Hematopoietic multipotent progenitor cell treated with erythropoietin and hydrocortisone succinate and interleukin-3 and kit ligand, for 17 days (in vitro differentiated cells): Measurements from ENCODE around the gene SMIM5.

ENCODE experiments used
- DNase-seq: peaks from one replicate; pipeline ENCODE4 v3.0.0-alpha.2; 2015; ENCODE audit warnings: low spot score

The SMIM5 gene

GRCh38 chr17:75640556-75641119 lies 7.4 kb downstream of the SMIM5 start:
- no peak for DNase-seq

GRCh38 chr17:75641343-75641742 lies 8.1 kb downstream of the SMIM5 start:
- no peak for DNase-seq

GRCh38 chr17:75642182-75642783 lies 9.0 kb downstream of the SMIM5 start:
- DNase-seq: no peak

- peak; percentile 84 for DNase-seq
Observed at GRCh38 chr17:75642784-75643642, 9.8 kb downstream of the SMIM5 start.

- DNase-seq: no peak
Observed at GRCh38 chr17:75643643-75644017, 10.4 kb downstream of the SMIM5 start.

- DNase-seq: peak; percentile 48
Observed at GRCh38 chr17:75645501-75645888, 12.3 kb downstream of the SMIM5 start.

- DNase-seq: no peak
Observed at GRCh38 chr17:75645889-75646637, 12.8 kb downstream of the SMIM5 start.

GRCh38 chr17:75646638-75646992 lies 13.4 kb downstream of the SMIM5 start:
- DNase-seq: no peak

- no peak for DNase-seq
Observed at GRCh38 chr17:75647061-75647460, 13.8 kb downstream of the SMIM5 start.

GRCh38 chr17:75647921-75648320 lies 14.7 kb downstream of the SMIM5 start:
- no peak for DNase-seq

- no peak for DNase-seq
Observed at GRCh38 chr17:75649687-75650086, 16.5 kb downstream of the SMIM5 start.

GRCh38 chr17:75650874-75651273 lies 17.6 kb downstream of the SMIM5 start:
- DNase-seq: no peak

GRCh38 chr17:75652341-75652740 lies 19.1 kb downstream of the SMIM5 start:
- DNase-seq: no peak

GRCh38 chr17:75652934-75653549 lies 19.8 kb downstream of the SMIM5 start:
- DNase-seq: peak; percentile 82

- peak; percentile 42 for DNase-seq
Observed at GRCh38 chr17:75654176-75654575, 20.9 kb downstream of the SMIM5 start.

- no peak for DNase-seq
Observed at GRCh38 chr17:75658237-75658636, 25.0 kb downstream of the SMIM5 start.

- no peak for DNase-seq
Observed at GRCh38 chr17:75661531-75661930, 28.3 kb downstream of the SMIM5 start.

- DNase-seq: no peak
Observed at GRCh38 chr17:75662511-75662910, 29.3 kb downstream of the SMIM5 start.

- no peak for DNase-seq
Observed at GRCh38 chr17:75664099-75664549, 30.9 kb downstream of the SMIM5 start.

- no peak for DNase-seq
Observed at GRCh38 chr17:75665981-75666380, 32.7 kb downstream of the SMIM5 start.

- peak; percentile 99 for DNase-seq
Observed at GRCh38 chr17:75666959-75667790, 33.9 kb downstream of the SMIM5 start, which contains the start of the genes RECQL5 and SAP30BP. Gene RECQL5, minus strand, starts transcription at chr17:75667154. Its CDS starts 597 bp downstream, at chr17:75666557. Gene SAP30BP, plus strand, starts transcription at chr17:75667338. Its CDS starts 35 bp downstream, at chr17:75667373.
